CD4-positive, CD25-positive, alpha-beta regulatory T cell (primary cell): ENCODE measurements around the gene MAP3K10. TPM values are rescaled to one million over a fixed set of nuclear protein-coding genes. Genes with fewer than 3 reads are reported as not detected.

Experiments
- ATAC-seq, 2 donors: fragments of 150-1000 bp; cut with Tn5 transposase; one replicate each; pipeline ENCODE4 v1.10.0; 2021; ENCODE audit warnings: low read depth in 2 of 2, moderate number of reproducible peaks in 2 of 2, moderate library complexity in 1 of 2
- DNase-seq, 3 donors: peaks; one replicate each; pipeline versions ENCODE4 v3.0.0 to v3.0.0-alpha.2; 2012 to 2022; ENCODE audit warnings: mixed read lengths in 1 of 3
- H3K27ac ChIP-seq: one replicate; pipeline ENCODE4 v1.7.0; 2013; ENCODE audit warnings: mild to moderate bottlenecking, low read length; ENCODE audit not compliant: insufficient read depth, poor library complexity, severe bottlenecking
- H3K27me3 ChIP-seq: one replicate; pipeline ENCODE4 v1.7.0; 2013; ENCODE audit warnings: low read length; ENCODE audit not compliant: control insufficient read depth, insufficient read depth
- H3K36me3 ChIP-seq: one replicate; pipeline ENCODE4 v1.7.0; 2013; ENCODE audit warnings: mild to moderate bottlenecking, low read length, moderate library complexity; ENCODE audit not compliant: control insufficient read depth, insufficient read depth
- H3K4me1 ChIP-seq: 2 replicates; pipeline ENCODE4 v1.7.0; 2013; ENCODE audit warnings: mild to moderate bottlenecking, low read length; ENCODE audit not compliant: insufficient read depth, control insufficient read depth, poor library complexity, severe bottlenecking
- H3K4me3 ChIP-seq: one replicate; pipeline ENCODE4 v1.7.0; 2013; ENCODE audit warnings: low read depth, mild to moderate bottlenecking, low read length, moderate library complexity
- H3K9me3 ChIP-seq, 2 experiments: 1 replicate in 1 of 2; 2 replicates in 1 of 2; pipeline ENCODE4 v1.7.0; 2013; ENCODE audit warnings: low read length in 2 of 2, mild to moderate bottlenecking in 1 of 2, moderate library complexity in 1 of 2; ENCODE audit not compliant: control insufficient read depth in 2 of 2
- H3K27ac Mint-ChIP-seq, 3 donors: one replicate each; pipeline ENCODE4 v1.8.0; 2020 to 2022; ENCODE audit warnings: mild to moderate bottlenecking in 3 of 3, mixed read lengths in 3 of 3, moderate library complexity in 2 of 3
- H3K27me3 Mint-ChIP-seq: one replicate; pipeline ENCODE4 v1.8.0; 2022; ENCODE audit warnings: mild to moderate bottlenecking, mixed read lengths
- H3K36me3 Mint-ChIP-seq: one replicate; pipeline ENCODE4 v1.8.0; 2020; ENCODE audit warnings: mixed read lengths
- H3K4me1 Mint-ChIP-seq, 4 donors: one replicate each; pipeline ENCODE4 v1.8.0; 2020 to 2022; ENCODE audit warnings: mixed read lengths in 4 of 4, mild to moderate bottlenecking in 1 of 4
- H3K4me3 Mint-ChIP-seq, 4 donors: one replicate each; pipeline ENCODE4 v1.8.0; 2020 to 2022; ENCODE audit warnings: mild to moderate bottlenecking in 4 of 4, mixed read lengths in 4 of 4, moderate library complexity in 3 of 4
- H3K9me3 Mint-ChIP-seq, 7 donors: one replicate each; pipeline ENCODE4 v1.8.0; 2020 to 2022; ENCODE audit warnings: mixed read lengths in 7 of 7, mild to moderate bottlenecking in 3 of 7, moderate library complexity in 2 of 7
- polyA plus RNA-seq, 4 donors: library from polyadenylated mRNA; unstranded; fragments of 300-500 nt; fragmentation: Illumina TruSeq; gene quantifications; one replicate each; pipeline ENCODE4 v1.2.3, GENCODE V29; 2021
- total RNA-seq: library from RNA; stranded (reverse); gene quantifications from one replicate; pipeline ENCODE4 v1.2.3, GENCODE V29; 2022

MAP3K10 gene
- total and polyA plus RNA-seq, 5 donors from 2014 or later = 0.14 to 25.8 (median 0.65) TPM

GRCh38 chr19:40245506-40246128, 54.4 kb downstream of the MAP3K10 start:
- H3K27me3 Mint-ChIP-seq = no peaks in the 10 kb centered on the region
- H3K27ac Mint-ChIP-seq = no peak overlapping the region
- H3K36me3 Mint-ChIP-seq = peaks cover 19% of the 10 kb centered on the region
- no peaks in the 10 kb centered on the region for H3K27me3 ChIP-seq
- H3K27ac ChIP-seq = no peak overlapping the region
- no peak for ATAC-seq
- no peaks in the 10 kb centered on the region for H3K4me1 ChIP-seq
- peaks cover 30% of the 10 kb centered on the region for H3K36me3 ChIP-seq
- H3K9me3 ChIP-seq = no peaks in the 10 kb centered on the region
- H3K9me3 Mint-ChIP-seq = no peaks in the 10 kb centered on the region
- DNase-seq = no peak
- H3K4me3 ChIP-seq = no peak overlapping the region
- H3K4me1 Mint-ChIP-seq = peaks cover 4 to 28% (median 10%) of the 10 kb centered on the region in 4 donors
- H3K4me3 Mint-ChIP-seq = no peak overlapping the region

- H3K27me3 ChIP-seq = no peaks in the 10 kb centered on the region
- no peaks in the 10 kb centered on the region for H3K4me1 ChIP-seq
- Mint-ChIP-seq H3K9me3 (no peaks in the 10 kb centered on the region), H3K27ac (peak overlapping the region in 1 of 3 donors; percentile 2), H3K4me3 (no peak overlapping the region), H3K4me1 (peaks cover 4 to 29% (median 11%) of the 10 kb centered on the region in 4 donors), H3K27me3 (no peaks in the 10 kb centered on the region), H3K36me3 (peaks cover 14% of the 10 kb centered on the region)
- H3K27ac ChIP-seq = no peak overlapping the region
- ATAC-seq (no peak), DNase-seq (no peak)
- H3K9me3 ChIP-seq = no peaks in the 10 kb centered on the region
- H3K36me3 ChIP-seq = peaks cover 22% of the 10 kb centered on the region
- H3K4me3 ChIP-seq = no peak overlapping the region
These were observed 55.3 kb downstream of the MAP3K10 start for GRCh38 chr19:40246292-40247073.

GRCh38 chr19:40247178-40247577, 56.0 kb downstream of the MAP3K10 start:
- no peak overlapping the region for H3K27ac ChIP-seq
- Mint-ChIP-seq H3K9me3 (no peaks in the 10 kb centered on the region), H3K36me3 (peaks cover 18% of the 10 kb centered on the region), H3K4me3 (no peak overlapping the region), H3K27me3 (no peaks in the 10 kb centered on the region), H3K27ac (peak overlapping the region in 1 of 3 donors; percentile 55), H3K4me1 (peaks cover 4 to 31% (median 13%) of the 10 kb centered on the region in 4 donors)
- H3K4me1 ChIP-seq = no peaks in the 10 kb centered on the region
- H3K4me3 ChIP-seq = no peak overlapping the region
- H3K9me3 ChIP-seq = no peaks in the 10 kb centered on the region
- H3K36me3 ChIP-seq = peaks cover 18% of the 10 kb centered on the region
- ATAC-seq = no peak
- DNase-seq = no peak
- no peaks in the 10 kb centered on the region for H3K27me3 ChIP-seq

- Histone ChIP-seq H3K4me3 (no peak overlapping the region), H3K27me3 (no peaks in the 10 kb centered on the region), H3K9me3 (no peaks in the 10 kb centered on the region), H3K27ac (no peak overlapping the region), H3K36me3 (peaks cover 19% of the 10 kb centered on the region), H3K4me1 (no peaks in the 10 kb centered on the region)
- Mint-ChIP-seq H3K4me1 (peaks cover 4 to 35% (median 19%) of the 10 kb centered on the region in 4 donors), H3K27ac (peak overlapping the region in 1 of 3 donors; percentile 55), H3K4me3 (no peak overlapping the region), H3K9me3 (no peaks in the 10 kb centered on the region), H3K36me3 (peaks cover 24% of the 10 kb centered on the region), H3K27me3 (no peaks in the 10 kb centered on the region)
- DNase-seq (no peak), ATAC-seq (no peak)
These were observed 56.6 kb downstream of the MAP3K10 start for GRCh38 chr19:40247735-40248262.

- no peaks in the 10 kb centered on the region for H3K4me1 ChIP-seq
- DNase-seq = no peak
- H3K27me3 ChIP-seq = no peaks in the 10 kb centered on the region
- Mint-ChIP-seq H3K4me3 (no peak overlapping the region), H3K4me1 (peaks cover 4 to 36% (median 22%) of the 10 kb centered on the region in 4 donors), H3K27me3 (no peaks in the 10 kb centered on the region), H3K9me3 (no peaks in the 10 kb centered on the region), H3K36me3 (peaks cover 30% of the 10 kb centered on the region), H3K27ac (no peak overlapping the region)
- no peak overlapping the region for H3K4me3 ChIP-seq
- no peak overlapping the region for H3K27ac ChIP-seq
- no peak for ATAC-seq
- peaks cover 32% of the 10 kb centered on the region for H3K36me3 ChIP-seq
- H3K9me3 ChIP-seq = no peaks in the 10 kb centered on the region
These were observed 58.0 kb downstream of the MAP3K10 start for GRCh38 chr19:40249201-40249600.

- Mint-ChIP-seq H3K36me3 (peaks cover 31% of the 10 kb centered on the region), H3K4me1 (peaks cover 4 to 35% (median 21%) of the 10 kb centered on the region in 4 donors)
These were observed 58.6 kb downstream of the MAP3K10 start for GRCh38 chr19:40249781-40250180.

GRCh38 chr19:40251244-40251643, 60.0 kb downstream of the MAP3K10 start:
- Mint-ChIP-seq H3K4me3 (no peak overlapping the region), H3K27me3 (no peaks in the 10 kb centered on the region), H3K36me3 (peaks cover 43% of the 10 kb centered on the region), H3K9me3 (no peaks in the 10 kb centered on the region), H3K4me1 (peaks cover 3 to 33% (median 15%) of the 10 kb centered on the region in 4 donors), H3K27ac (no peak overlapping the region)
- Histone ChIP-seq H3K9me3 (no peaks in the 10 kb centered on the region), H3K36me3 (peaks cover 48% of the 10 kb centered on the region), H3K4me3 (no peak overlapping the region), H3K27me3 (no peaks in the 10 kb centered on the region), H3K4me1 (no peaks in the 10 kb centered on the region), H3K27ac (no peak overlapping the region)
- DNase-seq (no peak), ATAC-seq (no peak)

More at GRCh38 chr19:40249781-40250180, 58.6 kb downstream of the MAP3K10 start:
- peak overlapping the region in 2 of 3 donors; percentile 25 to 64 for H3K27ac Mint-ChIP-seq
- peaks cover 34% of the 10 kb centered on the region for H3K36me3 ChIP-seq
- DNase-seq = no peak
- no peak overlapping the region for H3K27ac ChIP-seq
- no peaks in the 10 kb centered on the region for H3K9me3 ChIP-seq
- no peaks in the 10 kb centered on the region for H3K9me3 Mint-ChIP-seq
- no peaks in the 10 kb centered on the region for H3K27me3 ChIP-seq
- no peak overlapping the region for H3K4me3 Mint-ChIP-seq
- ATAC-seq = no peak
- H3K4me1 ChIP-seq = no peaks in the 10 kb centered on the region
- no peak overlapping the region for H3K4me3 ChIP-seq
- H3K27me3 Mint-ChIP-seq = no peaks in the 10 kb centered on the region
